Measurements from ENCODE around the gene FALEC.

Gene FALEC

GRCh38 chr1:150574260-150575071 is 58.9 kb downstream of the FALEC start:
- peaks cover 25% of the 10 kb centered on the region for H3K4me1 ChIP-seq (ENCODE audit: control insufficient read depth, insufficient read depth, low read length)
- no peaks in the 10 kb centered on the region for H3K9me3 ChIP-seq (ENCODE audit: control insufficient read depth, insufficient read depth, low read length)
- no peaks in the 10 kb centered on the region for H3K27me3 ChIP-seq (ENCODE audit: control insufficient read depth, insufficient read depth, low read length)
- peak overlapping the region; percentile 99 for H3K4me3 ChIP-seq (ENCODE audit: low read depth, low read length)
- no peak overlapping the region for H3K9ac ChIP-seq (ENCODE audit: low read depth, low read length)
- H3K36me3 ChIP-seq (ENCODE audit: control insufficient read depth, insufficient read depth, low read length) = peaks cover 42% of the 10 kb centered on the region

GRCh38 chr1:150575072-150575489 is 59.5 kb downstream of the FALEC start:
- Histone ChIP-seq H3K4me3 (ENCODE audit: low read depth, low read length) (peak overlapping the region; percentile 99), H3K9me3 (ENCODE audit: control insufficient read depth, insufficient read depth, low read length) (no peaks in the 10 kb centered on the region), H3K9ac (ENCODE audit: low read depth, low read length) (no peak overlapping the region), H3K36me3 (ENCODE audit: control insufficient read depth, insufficient read depth, low read length) (peaks cover 42% of the 10 kb centered on the region), H3K27me3 (ENCODE audit: control insufficient read depth, insufficient read depth, low read length) (no peaks in the 10 kb centered on the region), H3K4me1 (ENCODE audit: control insufficient read depth, insufficient read depth, low read length) (peaks cover 23% of the 10 kb centered on the region)

GRCh38 chr1:150575518-150576366 is 60.2 kb downstream of the FALEC start:
- H3K9ac ChIP-seq (ENCODE audit: low read depth, low read length) = peak overlapping the region; percentile 100
- peaks cover 20% of the 10 kb centered on the region for H3K4me1 ChIP-seq (ENCODE audit: control insufficient read depth, insufficient read depth, low read length)
- no peaks in the 10 kb centered on the region for H3K27me3 ChIP-seq (ENCODE audit: control insufficient read depth, insufficient read depth, low read length)
- peak overlapping the region; percentile 99 for H3K4me3 ChIP-seq (ENCODE audit: low read depth, low read length)
- H3K36me3 ChIP-seq (ENCODE audit: control insufficient read depth, insufficient read depth, low read length) = peaks cover 42% of the 10 kb centered on the region
- no peaks in the 10 kb centered on the region for H3K9me3 ChIP-seq (ENCODE audit: control insufficient read depth, insufficient read depth, low read length)

GRCh38 chr1:150576367-150576711 is 60.8 kb downstream of the FALEC start:
- Histone ChIP-seq H3K9ac (ENCODE audit: low read depth, low read length) (peak overlapping the region; percentile 100), H3K4me1 (ENCODE audit: control insufficient read depth, insufficient read depth, low read length) (peaks cover 20% of the 10 kb centered on the region), H3K4me3 (ENCODE audit: low read depth, low read length) (peak overlapping the region; percentile 99), H3K9me3 (ENCODE audit: control insufficient read depth, insufficient read depth, low read length) (no peaks in the 10 kb centered on the region), H3K36me3 (ENCODE audit: control insufficient read depth, insufficient read depth, low read length) (peaks cover 42% of the 10 kb centered on the region), H3K27me3 (ENCODE audit: control insufficient read depth, insufficient read depth, low read length) (no peaks in the 10 kb centered on the region)

- H3K27me3 ChIP-seq (ENCODE audit: control insufficient read depth, insufficient read depth, low read length) = no peaks in the 10 kb centered on the region
- H3K36me3 ChIP-seq (ENCODE audit: control insufficient read depth, insufficient read depth, low read length) = peaks cover 42% of the 10 kb centered on the region
- H3K4me1 ChIP-seq (ENCODE audit: control insufficient read depth, insufficient read depth, low read length) = peaks cover 20% of the 10 kb centered on the region
- peak overlapping the region; percentile 99 for H3K4me3 ChIP-seq (ENCODE audit: low read depth, low read length)
- no peaks in the 10 kb centered on the region for H3K9me3 ChIP-seq (ENCODE audit: control insufficient read depth, insufficient read depth, low read length)
- peak overlapping the region; percentile 100 for H3K9ac ChIP-seq (ENCODE audit: low read depth, low read length)
Observed at GRCh38 chr1:150576794-150577556, 61.4 kb downstream of the FALEC start.

DNA sequence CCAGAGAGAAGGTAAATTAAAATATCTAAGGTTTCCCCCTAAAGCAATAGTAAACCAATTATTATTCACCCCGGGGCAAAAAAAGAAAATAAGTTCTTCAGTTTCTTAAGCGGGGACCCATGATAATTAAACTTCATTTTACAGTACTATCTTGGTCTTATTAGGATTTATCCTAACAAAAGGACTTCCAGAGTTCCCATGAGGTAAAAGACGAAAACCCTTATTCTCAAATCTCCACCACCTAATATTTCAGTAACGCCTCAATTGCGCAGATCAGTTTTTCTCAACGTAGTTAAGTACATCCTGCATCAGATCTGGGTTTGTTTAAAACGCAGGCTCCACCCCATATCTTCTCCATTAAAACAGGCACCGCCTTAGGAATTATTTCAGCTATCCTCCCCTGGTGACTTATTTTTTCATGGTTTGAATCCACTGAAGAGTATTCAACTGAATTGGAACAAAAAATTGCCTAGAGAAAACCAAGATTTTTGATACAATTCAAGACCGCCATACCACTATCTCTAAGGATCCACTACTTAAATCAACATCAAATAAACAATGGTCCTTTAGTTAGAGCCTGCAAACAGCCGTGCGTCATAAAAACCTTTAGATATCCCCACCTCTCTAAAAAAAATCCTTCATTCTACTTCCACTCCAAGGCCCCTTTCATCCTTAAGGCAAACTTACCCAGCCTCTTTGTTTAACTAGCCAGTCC is 62.2 kb downstream of the FALEC start:
- Histone ChIP-seq H3K4me3 (ENCODE audit: low read depth, low read length) (peak overlapping the region; percentile 99), H3K9ac (ENCODE audit: low read depth, low read length) (peak overlapping the region; percentile 100), H3K36me3 (ENCODE audit: control insufficient read depth, insufficient read depth, low read length) (peaks cover 42% of the 10 kb centered on the region), H3K4me1 (ENCODE audit: control insufficient read depth, insufficient read depth, low read length) (peaks cover 19% of the 10 kb centered on the region), H3K9me3 (ENCODE audit: control insufficient read depth, insufficient read depth, low read length) (no peaks in the 10 kb centered on the region), H3K27me3 (ENCODE audit: control insufficient read depth, insufficient read depth, low read length) (no peaks in the 10 kb centered on the region)

GRCh38 chr1:150578272-150579109 is 62.9 kb downstream of the FALEC start:
- Histone ChIP-seq H3K36me3 (ENCODE audit: control insufficient read depth, insufficient read depth, low read length) (peaks cover 42% of the 10 kb centered on the region), H3K9me3 (ENCODE audit: control insufficient read depth, insufficient read depth, low read length) (no peaks in the 10 kb centered on the region), H3K27me3 (ENCODE audit: control insufficient read depth, insufficient read depth, low read length) (no peaks in the 10 kb centered on the region), H3K9ac (ENCODE audit: low read depth, low read length) (peak overlapping the region; percentile 100), H3K4me1 (ENCODE audit: control insufficient read depth, insufficient read depth, low read length) (peaks cover 14% of the 10 kb centered on the region), H3K4me3 (ENCODE audit: low read depth, low read length) (peak overlapping the region; percentile 99)

- Histone ChIP-seq H3K27me3 (ENCODE audit: control insufficient read depth, insufficient read depth, low read length) (no peaks in the 10 kb centered on the region), H3K9ac (ENCODE audit: low read depth, low read length) (peak within 1 kb of the TSS; percentile 100), H3K4me1 (ENCODE audit: control insufficient read depth, insufficient read depth, low read length) (peaks cover 14% of the 10 kb centered on the region), H3K36me3 (ENCODE audit: control insufficient read depth, insufficient read depth, low read length) (peaks cover 41% of the 10 kb centered on the region), H3K9me3 (ENCODE audit: control insufficient read depth, insufficient read depth, low read length) (no peaks in the 10 kb centered on the region), H3K4me3 (ENCODE audit: low read depth, low read length) (peak within 1 kb of the TSS; percentile 99)
Observed at GRCh38 chr1:150579110-150579944, 63.8 kb downstream of the FALEC start, which contains the start of gene MCL1. Gene MCL1 (minus strand): TSS chr1:150579610. CDS start chr1:150579530, 80 bp downstream.

- Histone ChIP-seq H3K9me3 (ENCODE audit: control insufficient read depth, insufficient read depth, low read length) (no peaks in the 10 kb centered on the region), H3K4me1 (ENCODE audit: control insufficient read depth, insufficient read depth, low read length) (peaks cover 8% of the 10 kb centered on the region), H3K4me3 (ENCODE audit: low read depth, low read length) (peak overlapping the region; percentile 63), H3K9ac (ENCODE audit: low read depth, low read length) (peak overlapping the region; percentile 88), H3K36me3 (ENCODE audit: control insufficient read depth, insufficient read depth, low read length) (peaks cover 33% of the 10 kb centered on the region), H3K27me3 (ENCODE audit: control insufficient read depth, insufficient read depth, low read length) (no peaks in the 10 kb centered on the region)
Observed at GRCh38 chr1:150579945-150580642, 64.5 kb downstream of the FALEC start.

Data from iPS-15b (cell line).